ENCODE results near the gene CORO1C. TPM values are rescaled to one million over a fixed set of nuclear protein-coding genes. Genes with fewer than 3 reads are reported as not detected.

CORO1C gene
- total and polyA plus RNA-seq, 2 donors (not counting 3 experiments of a cell fraction or from before 2014, with no cell fraction given) = 150 to 240 TPM

DNA sequence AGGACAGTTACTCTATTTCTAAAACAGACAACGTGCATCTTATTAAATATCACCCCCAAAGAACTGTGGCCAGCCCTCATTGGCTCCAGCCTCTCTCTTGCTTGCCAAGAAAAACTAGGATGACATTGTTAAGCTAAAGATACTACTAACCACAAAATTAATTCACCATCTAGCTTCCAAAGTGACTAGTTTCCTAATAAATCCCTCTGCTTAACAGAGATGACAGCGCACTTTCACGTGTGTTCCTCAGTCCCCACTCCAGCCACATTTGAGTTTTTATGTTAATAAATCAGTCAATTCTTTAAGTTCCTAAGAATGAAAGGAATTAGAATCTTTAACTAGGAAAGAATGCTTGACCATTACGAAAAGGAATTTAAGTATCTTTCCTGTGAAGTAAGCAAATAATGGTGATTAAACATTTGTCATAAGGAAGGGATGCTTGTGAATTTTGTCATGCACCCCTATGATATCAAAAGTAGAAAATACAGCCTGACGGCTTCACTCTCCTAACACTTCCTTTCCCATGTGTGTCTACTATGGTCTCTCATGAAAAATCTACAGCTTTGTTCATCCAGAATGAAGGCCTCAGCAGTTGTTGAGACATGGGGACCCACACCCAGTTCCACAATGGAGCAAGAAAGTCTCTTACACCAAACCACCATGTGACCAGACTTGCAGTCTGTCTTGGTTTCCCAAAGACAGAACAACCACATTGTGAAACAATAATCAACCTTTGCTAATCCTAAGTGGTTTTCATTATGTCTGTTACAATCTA is 8.1 kb downstream of the CORO1C start:
- no TSS peak for BruUV-seq (replicated peaks)
- H3K79me2 ChIP-seq (ENCODE audit: control insufficient read depth, insufficient read depth, low read length) = peaks cover 98% of the 10 kb centered on the region
- ChIA-PET CTCF (interaction anchor here (0.6 to 1.6 kb wide), 8 partner anchors 9 to 81 kb away, joined by 3 to 5 read pairs (median 3); no protein-coding TSS in a partner anchor), POLR2A (interaction anchor here (0.9 to 1.3 kb wide), 2 partner anchors 21 to 31 kb away, joined by 3 to 11 read pairs; no protein-coding TSS in a partner anchor)
- intact Hi-C loops (cut with micrococcal nuclease) = loop anchor here (1.0 to 2.0 kb wide), 2 partner anchors 8 to 32 kb away; partner anchors contain the start of gene CORO1C
- no peaks in the 10 kb centered on the region for H3K36me3 ChIP-seq (ENCODE audit: control insufficient read depth in 2 of 2, extremely low read depth in 1 of 2, insufficient read depth in 2 of 2, low read length in 2 of 2)
- FAIRE-seq (peak; percentile 26), DNase-seq (ENCODE audit: low read depth, low spot score) (peak; percentile 65)
- no peak overlapping the region for H2AFZ ChIP-seq (ENCODE audit: low read depth, low read length)
- peaks cover 47% of the 10 kb centered on the region for H3K4me1 ChIP-seq (ENCODE audit: control insufficient read depth, extremely low read depth, insufficient read depth, low read length)
- H3K9me1 ChIP-seq (replicated peaks; ENCODE audit: control insufficient read depth, extremely low read depth, insufficient read depth, low read length) = no peaks in the 10 kb centered on the region
- H3K4me2 ChIP-seq (ENCODE audit: insufficient read depth, low read length) = peak overlapping the region; percentile 49
- no peaks in the 10 kb centered on the region for H3K9me3 ChIP-seq (replicated peaks; ENCODE audit: control insufficient read depth, insufficient read depth, low read length)
- H3K4me3 ChIP-seq (replicated peaks in 1 of 3; ENCODE audit: insufficient read depth in 1 of 3, low read depth in 1 of 3, low read length in 3 of 3) = peak overlapping the region in 1 of 3 experiments; percentile 17
- peak overlapping the region; percentile 83 for H3K27ac ChIP-seq (ENCODE audit: insufficient read depth, low read depth, low read length)
- H3K27me3 ChIP-seq (ENCODE audit: control insufficient read depth in 2 of 2, insufficient read depth in 2 of 2, low read length in 2 of 2) = no peaks in the 10 kb centered on the region
- dilution Hi-C loops (cut with MboI; ENCODE audit: extremely low pct_ligation_motif_present, low sequenced_read_pairs) = no loop called here
- peaks cover 10% of the 10 kb centered on the region for H4K20me1 ChIP-seq (replicated peaks; ENCODE audit: control insufficient read depth, extremely low read depth, insufficient read depth, low read length)
- peak; percentile 21 for TF ChIP-seq POLR2AphosphoS5 (IDR thresholded peaks at IDR 0.05; ENCODE audit: insufficient read depth, low read depth, low read length)
- TF ChIP-seq, protein P1, sequence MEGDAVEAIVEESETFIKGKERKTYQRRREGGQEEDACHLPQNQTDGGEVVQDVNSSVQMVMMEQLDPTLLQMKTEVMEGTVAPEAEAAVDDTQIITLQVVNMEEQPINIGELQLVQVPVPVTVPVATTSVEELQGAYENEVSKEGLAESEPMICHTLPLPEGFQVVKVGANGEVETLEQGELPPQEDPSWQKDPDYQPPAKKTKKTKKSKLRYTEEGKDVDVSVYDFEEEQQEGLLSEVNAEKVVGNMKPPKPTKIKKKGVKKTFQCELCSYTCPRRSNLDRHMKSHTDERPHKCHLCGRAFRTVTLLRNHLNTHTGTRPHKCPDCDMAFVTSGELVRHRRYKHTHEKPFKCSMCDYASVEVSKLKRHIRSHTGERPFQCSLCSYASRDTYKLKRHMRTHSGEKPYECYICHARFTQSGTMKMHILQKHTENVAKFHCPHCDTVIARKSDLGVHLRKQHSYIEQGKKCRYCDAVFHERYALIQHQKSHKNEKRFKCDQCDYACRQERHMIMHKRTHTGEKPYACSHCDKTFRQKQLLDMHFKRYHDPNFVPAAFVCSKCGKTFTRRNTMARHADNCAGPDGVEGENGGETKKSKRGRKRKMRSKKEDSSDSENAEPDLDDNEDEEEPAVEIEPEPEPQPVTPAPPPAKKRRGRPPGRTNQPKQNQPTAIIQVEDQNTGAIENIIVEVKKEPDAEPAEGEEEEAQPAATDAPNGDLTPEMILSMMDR (IDR thresholded peaks at IDR 0.05; ENCODE audit: extremely low read depth in 1 of 2, insufficient read depth in 1 of 2, low read depth in 1 of 2, low read length in 2 of 2) = no peak
- peak; percentile 4 for TF ChIP-seq GATA2 (IDR thresholded peaks at IDR 0.05; ENCODE audit: insufficient read depth, insufficient read length, low read depth, low read length)
- peak; percentile 59 for TF ChIP-seq JUN (IDR thresholded peaks at IDR 0.05; ENCODE audit: borderline replicate concordance, insufficient read depth, insufficient read length, low read depth)
- no peak for TF ChIP-seq EZH2 (IDR thresholded peaks at IDR 0.05; ENCODE audit: borderline replicate concordance, low read depth, low read length, severe bottlenecking)
- no peak for TF ChIP-seq MYC (IDR thresholded peaks at IDR 0.05; ENCODE audit: low read depth, low read length)
- peak; percentile 67 for TF ChIP-seq FOS (IDR thresholded peaks at IDR 0.05; ENCODE audit: borderline replicate concordance, insufficient read depth, low read length)
- TF ChIP-seq POLR2A (IDR thresholded peaks at IDR 0.05; ENCODE audit: low read depth, low read length) = no peak
- no peak for TF ChIP-seq MAX (IDR thresholded peaks at IDR 0.05; ENCODE audit: insufficient read depth, insufficient read length)
- peak overlapping the region; percentile 25 for H3K9ac ChIP-seq (replicated peaks; ENCODE audit: extremely low read depth, insufficient read depth, low read length)

All from endothelial cell of umbilical vein (primary cell).